Endothelial cell of umbilical vein (primary cell): ENCODE results near the gene ALK. TPM values are rescaled to one million over a fixed set of nuclear protein-coding genes. Genes with fewer than 3 reads are reported as not detected.

ENCODE experiments used
- BruUV-seq: library from RNA; stranded (reverse); fragments of 400-500 nt; replicated peaks from 2 replicates; lab custom pipeline; 2021; lab: Mats Ljungman, UMichigan
- CTCF ChIA-PET: fragments of 300-600, 350-600 bp; sonication (Branson Sonifier 250); formaldehyde crosslinking; loops from one replicate; lab custom pipeline; 2021; ENCODE audit warnings: antibody characterized with exemption, inconsistent platforms; lab: Charles Lee
- POLR2A ChIA-PET: fragments of 300-600, 350-600 bp; sonication (Branson Sonifier 250); formaldehyde crosslinking; loops from one replicate; lab custom pipeline; 2021; ENCODE audit warnings: antibody characterized with exemption, inconsistent platforms; lab: Charles Lee
- DNase-seq: peaks from one replicate; pipeline ENCODE4 v3.0.0-alpha.2; 2011; ENCODE audit warnings: low read depth, low spot score
- FAIRE-seq: peaks from 2 replicates; lab custom pipeline; 2011; peaks lifted over from hg19 to GRCh38; lab: Jason Lieb, UNC
- H2AFZ ChIP-seq: 2 replicates; pipeline ENCODE4 v1.6.0; 2012; ENCODE audit warnings: low read depth, low read length, control low read depth, inconsistent platforms
- H3K27ac ChIP-seq: 2 replicates; pipeline ENCODE4 v1.5.1; 2011; ENCODE audit warnings: low read depth, mild to moderate bottlenecking, control low read depth, low read length, moderate library complexity; ENCODE audit not compliant: insufficient read depth
- H3K27me3 ChIP-seq, 2 experiments: 2 replicates each; pipeline versions ENCODE4 v1.6.0 to v1.6.1; 2011; ENCODE audit warnings: low read length in 2 of 2, mixed read lengths in 1 of 2; ENCODE audit not compliant: control insufficient read depth in 2 of 2, insufficient read depth in 2 of 2
- H3K36me3 ChIP-seq, 2 experiments: 2 replicates in 1 of 2; 3 replicates in 1 of 2; pipeline ENCODE4 v1.5.1; 2011; ENCODE audit warnings: low read length in 2 of 2, mild to moderate bottlenecking in 1 of 2, moderate library complexity in 1 of 2; ENCODE audit not compliant: control insufficient read depth in 2 of 2, insufficient read depth in 2 of 2; ENCODE audit errors: extremely low read depth in 1 of 2
- H3K4me1 ChIP-seq: 3 replicates; pipeline ENCODE4 v1.5.1; 2011; ENCODE audit warnings: mild to moderate bottlenecking, low read length; ENCODE audit not compliant: control insufficient read depth, insufficient read depth; ENCODE audit errors: extremely low read depth
- H3K4me2 ChIP-seq: 2 replicates; pipeline ENCODE4 v1.6.1; 2011; ENCODE audit warnings: low read length, control low read depth, mixed read lengths; ENCODE audit not compliant: insufficient read depth
- H3K4me3 ChIP-seq, 3 experiments: fragments of 200-600 bp in 1 of 3; sonication (generic), shearing (Covaris generic) in 1 of 3; replicated peaks in 1 of 3; 2 replicates each; pipeline ENCODE4 v1.5.1; 2011 to 2016; ENCODE audit warnings: control low read depth in 3 of 3, low read length in 3 of 3, mild to moderate bottlenecking in 2 of 3, inconsistent platforms in 1 of 3, low read depth in 1 of 3, moderate library complexity in 1 of 3; ENCODE audit not compliant: insufficient read depth in 1 of 3
- H3K79me2 ChIP-seq: 2 replicates; pipeline ENCODE4 v1.6.0; 2012; ENCODE audit warnings: low read length, inconsistent platforms; ENCODE audit not compliant: control insufficient read depth, insufficient read depth
- H3K9ac ChIP-seq: replicated peaks from 2 replicates; pipeline ENCODE3; 2011; ENCODE audit warnings: low read length, control low read depth; ENCODE audit not compliant: insufficient read depth; ENCODE audit errors: extremely low read depth
- H3K9me1 ChIP-seq: replicated peaks from 3 replicates; pipeline ENCODE4 v1.6.0; 2011; ENCODE audit warnings: mild to moderate bottlenecking, low read length; ENCODE audit not compliant: control insufficient read depth, insufficient read depth; ENCODE audit errors: extremely low read depth
- H3K9me3 ChIP-seq: replicated peaks from 2 replicates; pipeline ENCODE4 v1.5.1; 2012; ENCODE audit warnings: low read length, inconsistent platforms; ENCODE audit not compliant: control insufficient read depth, insufficient read depth
- H4K20me1 ChIP-seq: replicated peaks from 2 replicates; pipeline ENCODE3; 2011; ENCODE audit warnings: mild to moderate bottlenecking, low read length; ENCODE audit not compliant: control insufficient read depth, insufficient read depth; ENCODE audit errors: extremely low read depth
- CTCF ChIP-seq, 2 donors: IDR thresholded peaks; 1 replicate in 1 of 2; 2 replicates in 1 of 2; pipeline ENCODE4 v1.5.1; 2011; ENCODE audit warnings: low read length in 2 of 2, mild to moderate bottlenecking in 2 of 2, moderate library complexity in 2 of 2, control low read depth in 1 of 2, inconsistent platforms in 1 of 2, low read depth in 1 of 2; ENCODE audit not compliant: insufficient read depth in 1 of 2; ENCODE audit errors: extremely low read depth in 1 of 2
- EZH2 ChIP-seq: IDR thresholded peaks from 2 replicates; pipeline ENCODE4 v1.6.1; 2012; ENCODE audit warnings: borderline replicate concordance, low read depth, mild to moderate bottlenecking, moderate library complexity, low read length, inconsistent platforms; ENCODE audit not compliant: severe bottlenecking
- FOS ChIP-seq: IDR thresholded peaks from 2 replicates; pipeline ENCODE4 v1.6.1; 2011; ENCODE audit warnings: mild to moderate bottlenecking, low read length, moderate library complexity, borderline replicate concordance; ENCODE audit not compliant: insufficient read depth
- GATA2 ChIP-seq: IDR thresholded peaks from 2 replicates; pipeline ENCODE4 v1.7.0; 2011; ENCODE audit warnings: low read depth, mild to moderate bottlenecking, moderate library complexity, mixed read lengths, low read length; ENCODE audit not compliant: insufficient read length, insufficient read depth
- JUN ChIP-seq: IDR thresholded peaks from 2 replicates; pipeline ENCODE4 v1.6.1; 2011; ENCODE audit warnings: borderline replicate concordance, low read depth; ENCODE audit not compliant: insufficient read length, insufficient read depth
- MAX ChIP-seq: IDR thresholded peaks from 2 replicates; pipeline ENCODE4 v1.6.1; 2011; ENCODE audit not compliant: insufficient read depth, insufficient read length
- MYC ChIP-seq: IDR thresholded peaks from one replicate; pipeline ENCODE4 v1.6.1; 2011; ENCODE audit warnings: mild to moderate bottlenecking, low read depth, low read length
- POLR2A ChIP-seq: IDR thresholded peaks from 2 replicates; pipeline ENCODE4 v1.6.1; 2012; ENCODE audit warnings: low read depth, mild to moderate bottlenecking, control low read depth, low read length
- POLR2AphosphoS5 ChIP-seq: IDR thresholded peaks from 2 replicates; pipeline ENCODE4 v1.6.1; 2012; ENCODE audit warnings: low read depth, mild to moderate bottlenecking, control low read depth, low read length, moderate library complexity; ENCODE audit not compliant: insufficient read depth
- dilution Hi-C: fragments of 300-500 bp; cut with MboI; formaldehyde crosslinking; loops from one replicate; pipeline ENCODE4 v1.15.0; 2019; ENCODE audit warnings: low sequenced_read_pairs; ENCODE audit not compliant: extremely low pct_ligation_motif_present
- intact Hi-C: fragments of 100-400 bp; cut with micrococcal nuclease; formaldehyde crosslinking; loops from one replicate; pipeline ENCODE4 v1.10.0; 2022
- polyA plus RNA-seq, 4 experiments: library from polyadenylated mRNA; depleted of rRNA in 3 of 4; stranded (reverse) in 3 of 4; unstranded in 1 of 4; fragments of >200 nt; gene quantifications; 2 replicates each; pipeline versions ENCODE4 v1.2.1 to v1.2.3, GENCODE V29; 2011 to 2012; ENCODE audit warnings: missing spikeins in 1 of 4
- total RNA-seq: library from RNA; stranded (reverse); gene quantifications from 2 replicates; pipeline ENCODE4 v1.2.3, GENCODE V29; 2021

The ALK gene
- total and polyA plus RNA-seq, 2 donors (not counting 3 experiments of a cell fraction or from before 2014, with no cell fraction given), result not detected

- TF ChIP-seq MAX (no peak), JUN (no peak), GATA2 (no peak), CTCF (IDR thresholded peaks at IDR 0.05; ENCODE audit: extremely low read depth in 1 of 2, insufficient read depth in 1 of 2, low read depth in 1 of 2, low read length in 2 of 2) (no peak), POLR2A (no peak), EZH2 (no peak), FOS (no peak), POLR2AphosphoS5 (no peak), MYC (no peak)
Observed at GRCh38 chr2:29702276-29702675, 219.1 kb downstream of the ALK start.

More at GRCh38 chr2:29702276-29702675, 219.1 kb downstream of the ALK start:
- Histone ChIP-seq H3K4me1 (no peaks in the 10 kb centered on the region), H2AFZ (no peak overlapping the region), H3K9ac (no peak overlapping the region), H3K9me1 (no peaks in the 10 kb centered on the region), H3K27me3 (no peaks in the 10 kb centered on the region), H3K4me3 (no peak overlapping the region), H3K36me3 (no peaks in the 10 kb centered on the region), H3K27ac (no peak overlapping the region), H3K79me2 (no peaks in the 10 kb centered on the region), H3K4me2 (no peak overlapping the region), H4K20me1 (no peaks in the 10 kb centered on the region), H3K9me3 (peaks cover 4% of the 10 kb centered on the region)
- intact Hi-C loops (no loop called here), dilution Hi-C loops (no loop called here)
- FAIRE-seq, result no peak
- CTCF ChIA-PET, result no interaction called here
- POLR2A ChIA-PET, result no interaction called here
- no TSS peak for BruUV-seq
- DNase-seq, result no peak
